GM12878 (cell line): ENCODE results near the gene TGFBRAP1. TPM values are rescaled to one million over a fixed set of nuclear protein-coding genes. Genes with fewer than 3 reads are reported as not detected.

Source experiments
- GATAD2B ChIP-seq: fragments of 450-650 bp; conservative IDR thresholded peaks from 2 replicates; pipeline ENCODE4 v1.6.1; 2017; ENCODE audit warnings: low read depth, mild to moderate bottlenecking, moderate library complexity
- JUND ChIP-seq: IDR thresholded peaks from 2 replicates; pipeline ENCODE4 v1.6.1; 2012; ENCODE audit warnings: low read depth, mild to moderate bottlenecking, low read length, improper control_type of control experiment, moderate library complexity
- MXI1 ChIP-seq: fragments of 150-350 bp; IDR thresholded peaks from 2 replicates; pipeline ENCODE4 v1.6.1; 2011; ENCODE audit warnings: low read depth, mild to moderate bottlenecking, inconsistent platforms, low read length, improper control_type of control experiment
- PKNOX1 ChIP-seq: fragments of 450-650 bp; IDR thresholded peaks from 2 replicates; pipeline ENCODE4 v1.6.1; 2016; ENCODE audit warnings: mild to moderate bottlenecking
- POLR2AphosphoS2 ChIP-seq: IDR thresholded peaks from 2 replicates; pipeline ENCODE4 v1.6.1; 2011; ENCODE audit warnings: low read depth, mild to moderate bottlenecking, low read length, improper control_type of control experiment, moderate library complexity
- POLR2AphosphoS5 ChIP-seq: IDR thresholded peaks from 2 replicates; pipeline ENCODE4 v1.6.1; 2011; ENCODE audit warnings: mild to moderate bottlenecking, low read length, inconsistent platforms
- RFX5 ChIP-seq: IDR thresholded peaks from 2 replicates; pipeline ENCODE4 v1.6.1; 2011; ENCODE audit warnings: low read depth, low read length, improper control_type of control experiment
- STAT3 ChIP-seq: IDR thresholded peaks from 2 replicates; pipeline ENCODE4 v1.6.1; 2011; ENCODE audit warnings: low read depth, low read length, improper control_type of control experiment
- polyA plus RNA-seq, 11 experiments: library from polyadenylated mRNA; depleted of rRNA in 4 of 11; unstranded in 6 of 11; stranded (reverse) in 5 of 11; fragments of >200 nt; fragmentation: Nextera tagmentation in 4 of 11; fragmentation: Illumina TruSeq in 1 of 11; extraction: Ambion mirVana in 4 of 11; extraction: Trizol in 1 of 11; gene quantifications; 1 replicate in 1 of 11; 2 replicates in 10 of 11; pipeline versions ENCODE4 v1.2.1 to v1.2.3, GENCODE V29; 2011 to 2016; ENCODE audit warnings: inconsistent platforms in 2 of 11, missing spikeins in 2 of 11, low read depth in 1 of 11
- total RNA-seq, 4 experiments: library from RNA; depleted of rRNA in 3 of 4; stranded (reverse); fragments of >200 nt in 3 of 4; fragmentation: Illumina TruSeq in 1 of 4; extraction: Trizol in 1 of 4; gene quantifications; 2 replicates each; pipeline versions ENCODE4 v1.2.1 to v1.2.3, GENCODE V29; 2013 to 2021
- TF ChIP-seq, protein P1 (sequence below): fragments of 450-650 bp; IDR thresholded peaks from 2 replicates; pipeline ENCODE4 v1.6.1; 2017; ENCODE audit warnings: antibody characterized with exemption, mild to moderate bottlenecking, moderate library complexity

TGFBRAP1 gene
- total and polyA plus RNA-seq, 10 of the 15 experiments (the other 5 are each of a cell fraction or from before 2014, with no cell fraction given), result 7.9 to 37.4 (median 23.7) TPM

DNA sequence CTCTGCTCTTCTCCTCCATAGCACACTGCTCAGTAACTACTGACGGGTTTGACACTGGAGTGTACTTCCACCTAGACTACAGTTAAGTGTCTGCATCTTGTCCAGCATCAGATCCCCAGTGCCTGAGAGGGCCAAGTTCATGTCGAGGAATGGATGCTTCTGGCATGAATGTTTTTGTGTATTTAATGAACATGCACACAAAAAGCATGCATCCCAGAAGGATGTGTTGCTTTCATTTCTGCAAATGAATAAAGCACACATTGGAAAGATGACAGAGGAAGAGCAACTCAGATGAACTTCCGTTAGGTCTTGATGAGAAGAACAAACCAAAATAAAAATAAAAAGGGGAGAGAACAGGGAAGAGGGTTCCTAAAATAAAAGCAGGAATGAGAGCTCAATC, 35.7 kb upstream of the TGFBRAP1 start (continued):
- TF ChIP-seq PKNOX1, result no peak
- no peak for TF ChIP-seq JUND
- no peak for TF ChIP-seq RFX5
- no peak for TF ChIP-seq POLR2AphosphoS5
- no peak for TF ChIP-seq STAT3
- TF ChIP-seq POLR2AphosphoS2, result no peak
- no peak for TF ChIP-seq GATAD2B
- TF ChIP-seq, protein P1, sequence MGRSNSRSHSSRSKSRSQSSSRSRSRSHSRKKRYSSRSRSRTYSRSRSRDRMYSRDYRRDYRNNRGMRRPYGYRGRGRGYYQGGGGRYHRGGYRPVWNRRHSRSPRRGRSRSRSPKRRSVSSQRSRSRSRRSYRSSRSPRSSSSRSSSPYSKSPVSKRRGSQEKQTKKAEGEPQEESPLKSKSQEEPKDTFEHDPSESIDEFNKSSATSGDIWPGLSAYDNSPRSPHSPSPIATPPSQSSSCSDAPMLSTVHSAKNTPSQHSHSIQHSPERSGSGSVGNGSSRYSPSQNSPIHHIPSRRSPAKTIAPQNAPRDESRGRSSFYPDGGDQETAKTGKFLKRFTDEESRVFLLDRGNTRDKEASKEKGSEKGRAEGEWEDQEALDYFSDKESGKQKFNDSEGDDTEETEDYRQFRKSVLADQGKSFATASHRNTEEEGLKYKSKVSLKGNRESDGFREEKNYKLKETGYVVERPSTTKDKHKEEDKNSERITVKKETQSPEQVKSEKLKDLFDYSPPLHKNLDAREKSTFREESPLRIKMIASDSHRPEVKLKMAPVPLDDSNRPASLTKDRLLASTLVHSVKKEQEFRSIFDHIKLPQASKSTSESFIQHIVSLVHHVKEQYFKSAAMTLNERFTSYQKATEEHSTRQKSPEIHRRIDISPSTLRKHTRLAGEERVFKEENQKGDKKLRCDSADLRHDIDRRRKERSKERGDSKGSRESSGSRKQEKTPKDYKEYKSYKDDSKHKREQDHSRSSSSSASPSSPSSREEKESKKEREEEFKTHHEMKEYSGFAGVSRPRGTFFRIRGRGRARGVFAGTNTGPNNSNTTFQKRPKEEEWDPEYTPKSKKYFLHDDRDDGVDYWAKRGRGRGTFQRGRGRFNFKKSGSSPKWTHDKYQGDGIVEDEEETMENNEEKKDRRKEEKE, result no peak
- TF ChIP-seq MXI1, result no peak
